ENCODE measurements around the gene IFTAP. TPM values are rescaled to one million over a fixed set of nuclear protein-coding genes. Genes with fewer than 3 reads are reported as not detected.

The IFTAP gene
- total RNA-seq, 1 experiment from 2014 or later, result 19.9 TPM

- Histone ChIP-seq H3K4me1 (ENCODE audit: insufficient read depth, low read length) (no peaks in the 10 kb centered on the region), H3K18ac (ENCODE audit: insufficient read length, low read depth, low read length) (no peak overlapping the region), H4K8ac (replicated peaks; ENCODE audit: insufficient read length, low read depth, low read length) (no peak overlapping the region), H3K23me2 (ENCODE audit: insufficient read length, low read depth, low read length, poor library complexity, severe bottlenecking) (no peaks in the 10 kb centered on the region), H2AK5ac (ENCODE audit: insufficient read length, low read length) (no peak overlapping the region), H3K27ac (ENCODE audit: insufficient read length, low read depth, low read length) (no peak overlapping the region), H3K4ac (ENCODE audit: low read depth, low read length) (no peak overlapping the region), H2BK12ac (ENCODE audit: insufficient read length, low read depth, low read length) (no peak overlapping the region), H4K5ac (ENCODE audit: insufficient read length, low read depth, low read length) (no peak overlapping the region), H3K9ac (ENCODE audit: extremely low read depth, insufficient read length, low read length) (no peak overlapping the region), H3K79me2 (ENCODE audit: insufficient read depth, low read length) (no peaks in the 10 kb centered on the region), H2BK5ac (ENCODE audit: insufficient read length, low read length) (no peak overlapping the region), H2BK15ac (ENCODE audit: low read depth, low read length) (no peak overlapping the region), H2BK120ac (ENCODE audit: low read depth, low read length, poor library complexity, severe bottlenecking) (no peak overlapping the region), H2AFZ (ENCODE audit: low read length) (no peak overlapping the region), H3K27me3 (ENCODE audit: insufficient read depth, low read length) (no peaks in the 10 kb centered on the region), H4K91ac (ENCODE audit: insufficient read length, low read depth, low read length) (no peak overlapping the region), H3K14ac (ENCODE audit: insufficient read depth, low read length) (no peak overlapping the region), H3K23ac (ENCODE audit: insufficient read length, low read depth, low read length) (no peak overlapping the region), H3K4me2 (ENCODE audit: insufficient read depth, insufficient read length, low read length) (no peak overlapping the region), H3K56ac (ENCODE audit: insufficient read length, low read depth, low read length) (no peak overlapping the region), H2BK20ac (ENCODE audit: low read depth, low read length, poor library complexity, severe bottlenecking) (no peak overlapping the region), H3K79me1 (ENCODE audit: insufficient read depth, low read depth, low read length, poor library complexity, severe bottlenecking) (no peaks in the 10 kb centered on the region), H3K9me3 (ENCODE audit: control insufficient read depth, low read depth, low read length) (no peaks in the 10 kb centered on the region), H4K20me1 (ENCODE audit: control insufficient read depth, insufficient read depth, insufficient read length) (no peaks in the 10 kb centered on the region), H3T11ph (ENCODE audit: low read length) (no peak overlapping the region)
- DNase-seq, result no peak
- no peak for TF ChIP-seq CTCF (conservative IDR thresholded peaks at IDR 0.05)
- Mint-ChIP-seq H3K36me3 (ENCODE audit: insufficient read depth in 1 of 3, low read depth in 3 of 3) (peaks cover 4 to 11% (median 5%) of the 10 kb centered on the region in 3 experiments; a peak in 4 of 7 replicates), H3K9me3 (no peaks in the 10 kb centered on the region), H3K27me3 (ENCODE audit: low read depth) (no peaks in the 10 kb centered on the region), H3K4me3 (no peak overlapping the region), H3K4me1 (peaks cover 0 to 3% of the 10 kb centered on the region in 2 experiments; a peak in 2 of 4 replicates), H3K27ac (no peak overlapping the region)
- no CpG with 5 or more reads among the region's 4 CpGs for WGBS (ENCODE audit: extremely low coverage, insufficient read length, low lambda C conversion rate)
Measured at GRCh38 chr11:36635066-36635862, 41.0 kb downstream of the IFTAP start.

All from H9 (cell line).